HG03108 (cell line): Measurements from ENCODE around the gene ZNF524.
A peak's percentile ranks its signal among the peaks of the same experiment; 100 is the strongest.

Experiments used
- ATAC-seq: cut with Tn5 transposase; IDR thresholded peaks from one replicate; pipeline ENCODE4 v1.9.1; 2021; ENCODE audit warnings: moderate library complexity; ENCODE audit not compliant: unreplicated experiment

Gene ZNF524

GRCh38 chr19:55618426-55618825 lies 18.3 kb downstream of the ZNF524 start:
- ATAC-seq = no peak

DNA sequence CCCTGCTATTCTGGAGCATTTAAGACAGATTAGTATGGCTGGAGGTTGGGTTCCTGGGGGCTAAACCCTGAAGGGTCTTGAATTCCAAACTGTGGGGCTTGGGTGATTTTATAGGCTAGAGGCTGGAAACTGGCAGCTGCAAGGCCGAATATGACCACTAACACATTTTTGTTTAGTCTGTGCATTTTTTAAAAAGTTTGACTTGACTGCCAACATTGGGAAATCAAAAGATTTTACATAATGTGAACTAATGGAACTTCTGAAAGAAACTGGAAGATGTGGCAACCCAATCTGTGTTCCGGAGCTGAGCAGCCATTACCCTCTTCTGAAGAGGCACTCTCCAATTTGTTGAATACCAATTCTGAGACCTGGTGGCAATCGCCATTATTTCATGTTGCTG lies 19.2 kb downstream of the ZNF524 start:
- no peak for ATAC-seq

GRCh38 chr19:55620410-55621204 lies 20.5 kb downstream of the ZNF524 start:
- no peak for ATAC-seq

GRCh38 chr19:55621205-55621672 lies 21.2 kb downstream of the ZNF524 start:
- no peak for ATAC-seq

DNA sequence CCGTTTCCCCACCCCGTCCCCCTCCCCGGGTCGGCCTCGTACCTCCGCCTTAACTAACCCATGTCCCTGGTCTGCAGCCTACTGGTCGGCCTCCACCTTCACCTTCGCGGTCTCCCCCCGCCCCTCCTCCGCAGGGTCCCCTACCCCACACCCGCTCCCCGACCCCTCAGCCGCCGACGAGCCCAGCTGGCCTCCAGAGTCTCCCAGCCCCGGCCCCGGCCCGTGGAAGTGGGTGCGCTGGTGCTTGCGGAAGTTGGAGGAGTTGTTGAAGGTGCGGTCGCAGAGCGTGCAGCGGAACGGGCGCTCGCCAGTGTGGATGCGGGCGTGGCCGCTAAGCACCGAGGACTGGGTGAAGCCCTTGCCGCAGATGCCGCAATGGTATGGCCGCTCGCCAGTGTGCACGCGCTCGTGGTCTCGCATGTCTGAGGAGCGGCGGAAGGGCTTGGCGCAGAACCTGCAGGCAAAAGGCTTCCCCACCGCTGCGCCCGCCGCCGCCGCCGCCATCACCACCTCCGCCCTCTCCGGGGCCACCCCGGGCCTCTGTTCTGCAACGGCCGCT lies 21.7 kb downstream of the ZNF524 start:
- ATAC-seq = no peak

DNA sequence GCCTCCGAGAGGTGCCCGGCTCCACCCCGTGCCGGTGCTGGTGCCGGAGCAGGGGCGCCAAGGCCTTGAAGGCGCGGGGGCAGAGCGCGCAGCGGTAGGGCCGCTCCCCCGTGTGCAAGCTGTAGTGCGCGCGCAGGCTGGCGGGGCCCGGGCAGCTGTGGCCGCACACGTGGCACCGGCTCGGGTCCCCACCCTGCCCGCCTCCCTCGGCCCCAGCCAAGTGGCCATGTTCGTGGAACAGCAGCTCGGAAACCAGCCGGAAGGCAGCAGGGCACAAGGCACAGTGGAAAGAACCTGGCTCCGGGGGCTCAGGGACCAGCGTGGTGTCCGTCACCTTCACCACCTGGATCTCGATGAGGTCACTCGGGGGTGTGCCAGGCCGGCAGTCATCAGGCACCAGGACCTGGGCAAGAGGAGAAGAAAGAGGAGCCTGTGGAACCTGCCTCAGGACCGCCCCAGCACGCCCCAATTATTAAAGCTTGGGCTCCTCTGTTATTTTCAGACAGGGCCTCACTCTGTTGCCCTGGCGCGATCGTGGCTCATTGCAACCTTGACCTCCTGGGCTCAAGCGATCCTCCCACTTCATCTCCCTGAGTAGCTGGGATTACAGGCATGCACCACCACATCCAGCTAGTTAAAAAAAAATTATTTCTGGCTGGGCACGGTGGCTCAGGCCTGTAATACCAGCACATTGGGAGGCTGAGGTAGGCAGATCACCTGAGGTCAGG lies 22.3 kb downstream of the ZNF524 start:
- ATAC-seq = no peak

GRCh38 chr19:55623130-55623529 lies 23.0 kb downstream of the ZNF524 start:
- no peak for ATAC-seq

- ATAC-seq = no peak
These were observed 23.5 kb downstream of the ZNF524 start for GRCh38 chr19:55623561-55623960.

DNA sequence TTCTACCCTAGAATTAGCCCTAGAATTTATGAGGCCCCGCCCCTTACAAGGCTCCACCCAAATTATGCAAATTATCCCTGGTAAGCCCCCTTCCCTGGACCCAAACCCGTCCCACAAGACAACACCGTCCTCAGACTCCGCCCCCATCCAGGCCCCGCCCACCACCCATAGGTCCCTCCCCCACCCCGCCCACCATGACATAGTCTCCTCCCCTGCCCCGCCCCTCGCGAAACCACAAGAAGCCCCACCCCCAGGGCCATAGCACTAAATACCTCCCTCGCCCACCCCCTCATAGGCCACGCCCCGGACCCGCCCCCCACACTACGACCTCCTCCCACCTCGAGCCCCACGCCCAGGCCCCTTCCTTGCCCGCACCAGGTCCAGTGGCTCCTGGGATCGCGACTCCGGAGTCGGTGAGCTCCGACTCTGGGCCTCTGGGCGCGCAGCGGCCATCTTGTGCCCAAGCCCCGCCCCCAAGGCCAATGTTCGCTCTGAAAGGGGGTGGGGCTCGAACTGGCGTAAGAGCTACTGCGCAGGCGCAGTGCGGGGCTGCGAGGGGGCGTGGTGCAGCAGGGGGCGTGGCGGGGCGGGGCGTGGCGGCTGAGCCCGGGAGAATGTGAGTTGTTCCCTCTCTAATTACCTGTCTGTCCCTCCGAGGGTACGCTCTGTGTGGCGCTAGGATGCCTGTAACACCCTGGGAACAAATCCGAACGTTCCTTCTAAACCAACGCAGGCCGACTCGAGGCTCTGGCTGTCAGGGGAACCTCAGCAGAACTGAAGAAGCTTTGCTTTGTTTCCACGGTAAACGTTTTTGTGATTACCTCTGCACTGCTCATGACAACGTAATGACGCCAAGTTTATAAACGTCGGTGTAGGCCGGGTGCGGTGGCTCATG lies 24.3 kb downstream of the ZNF524 start, which contains the start of gene ZNF784:
ZNF784 (minus strand) TSS at position 458 of the 895 bp plus-strand sequence; CDS start at position 453, 5 bp downstream.
- peak; percentile 58 for ATAC-seq

DNA sequence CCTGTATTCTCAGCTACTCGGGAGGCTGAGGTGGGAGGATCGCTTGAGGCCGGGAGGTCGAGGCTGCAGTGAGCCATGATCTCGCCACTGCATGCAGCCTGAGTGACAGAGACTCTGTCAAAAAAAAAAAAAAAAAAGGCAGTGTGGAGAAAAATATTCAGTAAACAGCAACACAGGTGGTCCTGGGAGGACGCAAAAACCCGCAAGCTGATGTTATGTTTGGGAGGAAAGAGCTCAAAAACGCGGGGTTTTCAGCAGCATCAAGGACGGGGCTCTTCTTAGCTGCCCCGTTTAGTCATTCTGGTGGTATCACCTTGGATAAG lies 24.9 kb downstream of the ZNF524 start:
- ATAC-seq = no peak

- ATAC-seq = no peak
These were observed 26.3 kb downstream of the ZNF524 start for GRCh38 chr19:55626350-55626749.

GRCh38 chr19:55632463-55632834 lies 32.4 kb downstream of the ZNF524 start:
- no peak for ATAC-seq

- no peak for ATAC-seq
These were observed 33.8 kb downstream of the ZNF524 start for GRCh38 chr19:55633861-55634260.

GRCh38 chr19:55635334-55635717 lies 35.2 kb downstream of the ZNF524 start:
- ATAC-seq = no peak

- no peak for ATAC-seq
These were observed 35.9 kb downstream of the ZNF524 start for GRCh38 chr19:55635856-55636440.

DNA sequence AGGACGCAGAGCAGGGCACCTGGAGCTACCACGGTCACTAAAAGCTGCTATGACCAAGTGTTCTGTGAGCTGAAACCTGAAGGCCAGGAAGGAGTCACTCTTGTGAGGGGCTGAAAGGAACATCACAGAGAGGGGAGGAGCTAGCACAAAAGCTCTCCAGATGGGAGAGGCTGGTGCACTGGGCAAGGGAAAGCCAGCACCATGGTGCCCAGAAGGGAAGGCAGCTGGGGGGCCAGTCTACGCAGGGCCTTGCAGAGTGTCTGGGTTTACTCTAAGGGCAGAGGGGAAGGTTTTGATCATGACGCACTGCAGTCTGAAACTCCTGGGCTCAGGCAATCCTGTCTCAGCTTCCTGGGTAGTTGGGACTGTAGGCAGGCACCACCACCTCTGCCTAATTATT lies 36.6 kb downstream of the ZNF524 start:
- ATAC-seq = no peak

- ATAC-seq = no peak
These were observed 37.4 kb downstream of the ZNF524 start for GRCh38 chr19:55637534-55637933.

DNA sequence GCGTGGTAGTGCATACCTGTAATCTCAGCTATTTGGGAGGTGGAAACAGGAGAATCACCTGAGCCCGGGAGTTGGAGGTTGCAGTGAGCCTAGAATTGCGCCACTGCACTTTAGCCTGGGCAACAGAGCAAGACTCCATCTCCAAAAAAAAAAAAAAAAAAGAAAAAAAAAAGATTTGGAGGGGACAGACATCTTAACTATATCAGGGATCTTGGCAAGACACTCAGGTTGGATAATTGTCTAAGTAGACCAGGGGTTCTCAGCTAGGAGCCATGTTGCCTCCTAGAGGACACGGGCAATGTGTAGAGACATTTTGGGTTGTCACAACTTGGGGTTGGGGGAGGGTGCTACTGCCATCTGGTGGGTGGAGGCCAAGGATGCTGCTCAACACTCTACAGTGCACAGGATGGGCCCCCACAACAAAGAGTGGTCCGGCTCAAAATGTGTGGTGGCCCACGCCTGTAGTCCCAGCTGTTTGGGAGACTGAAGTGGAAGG lies 38.8 kb downstream of the ZNF524 start:
- no peak for ATAC-seq

GRCh38 chr19:55640043-55640576 lies 40.0 kb downstream of the ZNF524 start:
- no peak for ATAC-seq
